Measurements from ENCODE around the gene RDX.

DNA sequence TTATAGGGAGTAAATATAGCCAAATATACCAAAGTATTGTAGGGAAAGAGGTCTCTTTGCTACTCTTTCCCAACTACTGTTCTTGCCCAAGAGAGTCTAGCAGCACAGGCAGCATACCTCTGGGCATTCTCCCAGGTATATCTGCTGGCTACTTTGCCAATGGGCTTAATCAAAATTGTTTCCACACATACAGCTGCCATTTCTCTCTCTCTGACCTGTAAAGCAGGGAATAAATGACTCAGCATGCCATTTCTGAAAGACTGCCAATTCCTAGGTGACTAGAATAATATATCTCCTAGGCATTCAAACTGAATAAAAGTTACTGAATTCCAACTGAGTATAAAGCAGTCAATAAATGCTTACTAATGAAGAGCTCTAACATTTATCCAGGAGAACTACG, 44.6 kb downstream of the RDX start:
- TF ChIP-seq, protein P1, sequence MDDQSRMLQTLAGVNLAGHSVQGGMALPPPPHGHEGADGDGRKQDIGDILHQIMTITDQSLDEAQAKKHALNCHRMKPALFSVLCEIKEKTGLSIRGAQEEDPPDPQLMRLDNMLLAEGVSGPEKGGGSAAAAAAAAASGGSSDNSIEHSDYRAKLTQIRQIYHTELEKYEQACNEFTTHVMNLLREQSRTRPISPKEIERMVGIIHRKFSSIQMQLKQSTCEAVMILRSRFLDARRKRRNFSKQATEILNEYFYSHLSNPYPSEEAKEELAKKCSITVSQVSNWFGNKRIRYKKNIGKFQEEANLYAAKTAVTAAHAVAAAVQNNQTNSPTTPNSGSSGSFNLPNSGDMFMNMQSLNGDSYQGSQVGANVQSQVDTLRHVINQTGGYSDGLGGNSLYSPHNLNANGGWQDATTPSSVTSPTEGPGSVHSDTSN (IDR thresholded peaks at IDR 0.05) = no peak
- TF ChIP-seq, protein P2, sequence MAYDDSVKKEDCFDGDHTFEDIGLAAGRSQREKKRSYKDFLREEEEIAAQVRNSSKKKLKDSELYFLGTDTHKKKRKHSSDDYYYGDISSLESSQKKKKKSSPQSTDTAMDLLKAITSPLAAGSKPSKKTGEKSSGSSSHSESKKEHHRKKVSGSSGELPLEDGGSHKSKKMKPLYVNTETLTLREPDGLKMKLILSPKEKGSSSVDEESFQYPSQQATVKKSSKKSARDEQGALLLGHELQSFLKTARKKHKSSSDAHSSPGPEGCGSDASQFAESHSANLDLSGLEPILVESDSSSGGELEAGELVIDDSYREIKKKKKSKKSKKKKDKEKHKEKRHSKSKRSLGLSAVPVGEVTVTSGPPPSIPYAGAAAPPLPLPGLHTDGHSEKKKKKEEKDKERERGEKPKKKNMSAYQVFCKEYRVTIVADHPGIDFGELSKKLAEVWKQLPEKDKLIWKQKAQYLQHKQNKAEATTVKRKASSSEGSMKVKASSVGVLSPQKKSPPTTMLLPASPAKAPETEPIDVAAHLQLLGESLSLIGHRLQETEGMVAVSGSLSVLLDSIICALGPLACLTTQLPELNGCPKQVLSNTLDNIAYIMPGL (CRISPR knock-in tag; IDR thresholded peaks at IDR 0.05; ENCODE audit: borderline replicate concordance) = no peak
- TF ChIP-seq, protein P3, sequence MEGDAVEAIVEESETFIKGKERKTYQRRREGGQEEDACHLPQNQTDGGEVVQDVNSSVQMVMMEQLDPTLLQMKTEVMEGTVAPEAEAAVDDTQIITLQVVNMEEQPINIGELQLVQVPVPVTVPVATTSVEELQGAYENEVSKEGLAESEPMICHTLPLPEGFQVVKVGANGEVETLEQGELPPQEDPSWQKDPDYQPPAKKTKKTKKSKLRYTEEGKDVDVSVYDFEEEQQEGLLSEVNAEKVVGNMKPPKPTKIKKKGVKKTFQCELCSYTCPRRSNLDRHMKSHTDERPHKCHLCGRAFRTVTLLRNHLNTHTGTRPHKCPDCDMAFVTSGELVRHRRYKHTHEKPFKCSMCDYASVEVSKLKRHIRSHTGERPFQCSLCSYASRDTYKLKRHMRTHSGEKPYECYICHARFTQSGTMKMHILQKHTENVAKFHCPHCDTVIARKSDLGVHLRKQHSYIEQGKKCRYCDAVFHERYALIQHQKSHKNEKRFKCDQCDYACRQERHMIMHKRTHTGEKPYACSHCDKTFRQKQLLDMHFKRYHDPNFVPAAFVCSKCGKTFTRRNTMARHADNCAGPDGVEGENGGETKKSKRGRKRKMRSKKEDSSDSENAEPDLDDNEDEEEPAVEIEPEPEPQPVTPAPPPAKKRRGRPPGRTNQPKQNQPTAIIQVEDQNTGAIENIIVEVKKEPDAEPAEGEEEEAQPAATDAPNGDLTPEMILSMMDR (IDR thresholded peaks at IDR 0.05) = no peak
- TF ChIP-seq, protein P4, sequence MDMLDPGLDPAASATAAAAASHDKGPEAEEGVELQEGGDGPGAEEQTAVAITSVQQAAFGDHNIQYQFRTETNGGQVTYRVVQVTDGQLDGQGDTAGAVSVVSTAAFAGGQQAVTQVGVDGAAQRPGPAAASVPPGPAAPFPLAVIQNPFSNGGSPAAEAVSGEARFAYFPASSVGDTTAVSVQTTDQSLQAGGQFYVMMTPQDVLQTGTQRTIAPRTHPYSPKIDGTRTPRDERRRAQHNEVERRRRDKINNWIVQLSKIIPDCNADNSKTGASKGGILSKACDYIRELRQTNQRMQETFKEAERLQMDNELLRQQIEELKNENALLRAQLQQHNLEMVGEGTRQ (IDR thresholded peaks at IDR 0.05) = no peak
- TF ChIP-seq POLR2A (IDR thresholded peaks at IDR 0.05; ENCODE audit: low read length) = no peak

All from A549 (cell line).